HG02852 (cell line): ENCODE measurements around the gene CHIT1.

Experiments
- ATAC-seq: cut with Tn5 transposase; IDR thresholded peaks from one replicate; pipeline ENCODE4 v1.9.1; 2021; ENCODE audit warnings: mild to moderate bottlenecking, moderate library complexity; ENCODE audit not compliant: unreplicated experiment

The CHIT1 gene

GRCh38 chr1:203229471-203230135 lies at the start of gene CHIT1:
Gene CHIT1, minus strand, starts transcription at chr1:203229673. Its CDS starts 37 bp downstream, at chr1:203229636.
- no peak for ATAC-seq

GRCh38 chr1:203278885-203279406 lies 49.5 kb upstream of the CHIT1 start:
- no peak for ATAC-seq

DNA sequence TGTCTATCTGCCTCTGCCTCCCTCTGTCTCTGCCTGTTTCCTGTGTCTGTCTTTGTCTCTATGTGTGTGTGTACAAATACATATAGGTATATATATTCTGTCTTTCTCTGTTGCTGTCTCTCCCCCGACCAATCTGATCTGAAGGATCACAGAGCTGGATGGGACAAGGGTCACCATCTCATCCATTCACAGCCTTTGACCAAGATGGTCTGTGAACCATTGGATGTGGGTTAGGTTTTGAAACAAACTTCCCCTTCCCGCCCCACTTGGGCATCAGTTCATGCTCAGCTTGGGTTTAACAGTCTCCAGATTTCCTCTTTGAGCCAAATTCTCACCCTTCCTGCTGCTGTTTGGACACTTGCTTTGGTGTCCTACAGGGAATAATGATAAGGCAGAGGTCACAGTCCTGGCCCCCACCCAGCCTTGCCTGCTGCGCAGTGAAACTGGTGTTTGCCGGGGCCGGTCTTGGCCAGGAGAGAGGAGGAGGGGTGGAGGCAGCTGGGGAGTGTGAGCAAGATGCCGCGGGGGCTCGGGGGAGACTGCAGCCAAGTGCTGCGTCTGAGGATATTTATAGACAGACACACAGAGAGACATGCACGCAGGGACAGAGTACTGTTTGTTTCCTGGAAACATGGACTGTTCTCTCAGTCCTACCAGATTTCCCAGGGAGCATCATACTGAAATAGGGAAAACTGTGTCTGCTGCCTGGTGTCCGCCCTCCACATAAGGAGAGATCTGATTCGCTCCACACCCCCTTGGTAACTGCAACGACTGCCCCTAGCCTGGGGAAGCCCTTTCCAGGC lies 48.8 kb upstream of the CHIT1 start:
- ATAC-seq = no peak

- ATAC-seq = no peak
Observed at GRCh38 chr1:203276916-203277545, 47.6 kb upstream of the CHIT1 start.

- ATAC-seq = no peak
Observed at GRCh38 chr1:203276408-203276807, 46.9 kb upstream of the CHIT1 start.

GRCh38 chr1:203275656-203276272 lies 46.3 kb upstream of the CHIT1 start:
- no peak for ATAC-seq

GRCh38 chr1:203274603-203275381 lies 45.3 kb upstream of the CHIT1 start:
- ATAC-seq = no peak

- ATAC-seq = no peak
Observed at GRCh38 chr1:203273869-203274602, 44.6 kb upstream of the CHIT1 start.

DNA sequence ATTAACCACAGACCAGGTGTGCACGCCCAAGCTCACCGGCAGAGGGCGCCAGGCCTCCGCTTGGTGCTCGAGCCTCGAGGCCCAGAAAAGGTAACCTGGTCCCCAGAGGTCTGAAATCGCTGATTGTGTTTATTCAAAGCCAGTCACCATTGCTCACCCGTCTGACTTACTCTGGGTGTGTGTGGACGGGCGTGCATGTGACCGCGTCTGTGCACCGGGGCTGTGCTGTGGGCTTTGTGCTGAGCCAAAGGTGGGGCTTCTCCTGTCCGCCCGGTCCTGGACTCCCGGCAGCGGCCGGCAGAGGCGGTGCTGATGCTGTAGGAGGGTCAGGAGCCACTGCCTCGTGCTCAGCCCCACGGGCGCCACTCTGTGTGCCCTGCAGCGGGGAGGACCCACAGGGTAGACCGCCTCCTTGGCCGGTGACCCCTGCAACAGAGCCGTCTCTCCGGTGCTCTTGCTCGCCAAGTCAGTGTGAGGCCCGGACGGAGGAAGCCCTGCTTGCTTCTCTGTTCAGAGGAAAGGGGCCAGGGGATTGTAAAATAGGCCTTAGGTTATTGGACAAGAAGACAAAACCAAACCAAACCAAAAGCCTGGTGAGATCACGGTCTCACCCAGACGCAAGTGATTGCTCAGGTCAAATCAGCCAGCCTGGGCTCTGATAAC lies 43.9 kb upstream of the CHIT1 start:
- peak; percentile 62 for ATAC-seq

DNA sequence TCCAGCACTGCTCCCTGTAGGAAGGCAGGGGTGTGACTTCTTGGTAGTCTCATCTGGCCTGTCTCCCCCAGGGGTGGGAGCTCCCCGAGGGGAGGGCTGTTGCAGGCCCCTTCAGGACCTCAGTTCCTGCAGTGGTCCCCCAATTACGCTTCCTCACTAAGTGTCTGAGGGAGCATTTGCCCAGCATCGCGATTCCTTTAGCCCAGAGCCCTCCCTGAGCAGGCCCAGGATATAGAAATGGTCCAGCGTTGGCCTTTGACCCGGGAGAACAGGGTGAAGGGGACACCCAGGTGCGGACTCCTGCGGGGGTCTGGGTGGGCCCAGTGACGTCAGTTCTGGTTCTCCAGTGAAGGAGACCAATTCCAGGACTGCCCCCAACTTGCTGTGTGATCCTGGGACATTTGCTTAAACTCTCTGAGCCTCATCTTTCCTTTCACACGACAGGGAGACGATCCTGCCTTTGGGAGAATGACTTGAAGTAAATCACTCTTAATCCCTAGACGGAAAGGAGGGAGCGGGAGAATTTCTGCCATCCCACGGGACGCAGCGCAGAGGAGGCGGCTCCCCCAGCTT lies 43.2 kb upstream of the CHIT1 start:
- ATAC-seq = no peak

GRCh38 chr1:203271962-203272632 lies 42.6 kb upstream of the CHIT1 start:
- no peak for ATAC-seq

DNA sequence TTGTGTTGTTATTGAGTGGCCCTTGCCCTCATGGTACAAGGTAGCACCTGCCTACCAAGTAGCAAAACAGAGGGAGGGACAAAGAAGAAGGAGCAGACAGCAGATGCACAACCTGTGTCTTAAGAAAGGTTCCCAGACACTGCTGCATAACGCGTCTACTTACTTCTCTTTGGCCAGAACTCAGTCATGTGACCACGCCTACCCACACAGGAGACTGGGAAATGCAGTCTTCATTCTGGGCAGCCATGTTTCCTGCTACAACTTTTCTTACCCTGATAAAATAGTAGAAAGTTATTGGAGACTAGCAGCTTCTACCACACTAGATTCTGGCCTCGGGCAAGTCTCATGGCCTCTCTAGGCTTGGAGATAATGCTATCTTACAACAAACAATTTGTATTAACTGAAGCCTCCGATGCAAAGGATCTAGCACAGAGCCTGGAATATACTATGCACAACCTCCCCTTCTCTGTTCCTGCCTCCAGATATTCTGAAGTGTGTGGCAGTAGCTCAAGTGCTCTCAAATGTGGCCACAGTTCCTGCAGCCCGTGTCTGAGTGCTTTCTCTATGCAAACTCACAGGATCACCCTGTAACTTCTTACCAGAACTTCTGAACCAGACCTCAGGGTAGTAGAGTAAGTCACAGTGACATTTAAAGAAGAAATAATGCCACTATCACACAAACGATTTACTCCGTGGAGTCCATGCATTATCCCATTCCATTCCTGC lies 41.7 kb upstream of the CHIT1 start:
- peak; percentile 35 for ATAC-seq

DNA sequence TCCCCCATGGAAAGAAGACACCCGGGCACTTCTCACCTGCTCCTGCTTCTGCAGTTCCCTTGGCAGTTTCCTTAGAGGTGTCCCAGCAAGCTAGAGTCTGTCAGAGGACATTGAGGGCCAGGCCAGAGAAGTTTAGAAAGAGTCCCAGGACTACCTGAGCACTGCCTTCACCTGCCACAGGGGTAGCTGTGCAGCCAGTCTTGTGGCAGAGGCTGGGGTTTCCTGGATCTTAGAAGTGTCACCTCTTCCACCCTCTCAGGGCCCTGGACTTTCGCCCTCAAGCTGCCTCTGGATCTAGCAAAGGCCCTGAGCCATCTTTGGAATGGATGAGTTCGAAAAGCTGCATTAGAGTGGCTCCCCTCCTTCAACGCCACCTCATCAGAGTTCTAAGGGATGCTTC lies 41.0 kb upstream of the CHIT1 start:
- ATAC-seq = no peak

DNA sequence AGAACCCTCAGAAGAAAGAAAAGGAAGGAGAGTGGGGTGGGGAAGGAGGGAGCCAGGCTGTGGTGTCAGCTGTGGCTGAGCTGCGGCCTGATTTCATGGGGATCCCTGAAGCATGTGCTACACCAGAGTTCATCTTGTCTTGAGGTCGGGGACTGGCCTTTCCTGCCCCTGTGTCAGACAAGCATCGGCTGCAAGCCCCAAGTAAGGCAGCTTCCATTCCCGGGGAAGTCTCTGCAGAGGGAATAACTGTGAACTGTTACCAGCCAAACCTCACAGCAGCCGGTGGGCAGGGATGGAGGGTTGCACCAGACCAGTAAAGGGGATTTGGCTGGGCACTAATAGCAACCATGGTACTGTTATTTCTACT lies 40.2 kb upstream of the CHIT1 start:
- ATAC-seq = no peak

- no peak for ATAC-seq
Observed at GRCh38 chr1:203268901-203269653, 39.6 kb upstream of the CHIT1 start.

DNA sequence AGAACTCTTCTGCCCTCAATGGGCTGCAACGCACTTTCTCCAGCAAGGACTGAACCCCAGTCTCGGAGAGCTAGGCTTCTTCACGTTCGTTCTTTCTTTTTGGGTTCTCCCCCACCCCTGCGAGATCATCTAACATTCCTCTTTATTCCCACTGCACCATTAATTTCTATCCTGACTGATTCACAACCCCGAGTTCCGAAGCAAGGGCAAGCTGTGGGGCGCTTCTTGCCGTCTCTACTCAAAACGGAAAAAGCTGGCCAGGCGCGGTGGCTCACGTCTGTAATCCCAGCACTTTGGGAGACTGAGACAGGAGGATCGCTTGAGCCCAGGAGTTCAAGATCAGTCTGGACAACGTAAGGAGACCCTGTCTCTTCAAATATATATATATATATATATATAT lies 38.4 kb upstream of the CHIT1 start:
- no peak for ATAC-seq

DNA sequence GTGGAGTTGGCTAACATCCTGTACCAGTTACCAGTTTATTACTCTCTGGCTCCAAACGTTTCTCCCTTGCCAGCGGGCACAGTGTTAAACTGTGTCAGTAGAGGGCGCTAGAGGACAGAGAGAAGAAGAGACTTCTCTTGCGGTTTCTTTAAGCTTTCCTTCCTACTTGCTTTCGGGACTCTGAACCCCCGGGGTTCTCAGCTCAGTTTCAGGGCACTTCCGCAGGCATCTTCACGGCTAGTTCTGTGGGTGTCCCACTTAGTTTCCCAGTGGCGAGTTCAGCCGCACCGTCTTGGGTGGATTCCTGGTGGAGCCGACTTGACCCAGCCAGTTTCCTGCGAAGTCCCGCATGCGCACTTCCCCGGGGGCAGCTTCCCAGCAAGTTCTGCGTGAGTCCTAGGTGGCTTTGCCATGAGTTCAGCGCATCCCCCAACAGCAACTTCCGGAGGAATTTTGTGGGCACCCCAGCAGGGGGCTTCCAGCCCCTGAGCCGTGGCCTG lies 37.9 kb upstream of the CHIT1 start:
- no peak for ATAC-seq
